SU-DHL-6 (cell line): ENCODE results near the gene ANKH.

Experiments
- H2AFZ ChIP-seq: fragments of 200-600 bp; sonication (generic); 2 replicates; pipeline ENCODE4 v1.6.1; 2014; ENCODE audit warnings: low read depth, mild to moderate bottlenecking, moderate library complexity, mixed read lengths, antibody characterized with exemption, low read length; ENCODE audit not compliant: severe bottlenecking
- H3F3A ChIP-seq: fragments of 200-600 bp; shearing (Covaris generic); 2 replicates; pipeline ENCODE4 v1.6.0; 2016; ENCODE audit warnings: antibody characterized with exemption, mild to moderate bottlenecking; ENCODE audit not compliant: insufficient read depth
- H3K27ac ChIP-seq: fragments of 200-600 bp; sonication (generic); 2 replicates; pipeline ENCODE4 v1.5.1; 2016; ENCODE audit warnings: low read depth, mild to moderate bottlenecking, low read length, moderate library complexity, mixed read lengths
- H3K27me3 ChIP-seq: fragments of 200-600 bp; sonication (generic), shearing (Covaris generic); 2 replicates; pipeline ENCODE4 v1.6.0; 2014; ENCODE audit warnings: mild to moderate bottlenecking, low read length
- H3K36me3 ChIP-seq: fragments of 200-600 bp; sonication (generic); 2 replicates; pipeline ENCODE4 v1.6.1; 2014; ENCODE audit warnings: mild to moderate bottlenecking, low read length, mixed read lengths
- H3K4me2 ChIP-seq: fragments of 300-600, 200-600 bp; shearing (Covaris generic), sonication (generic); 2 replicates; pipeline ENCODE4 v1.6.0; 2014; ENCODE audit warnings: low read length, low read depth, mild to moderate bottlenecking; ENCODE audit not compliant: poor library complexity, severe bottlenecking
- H3K4me3 ChIP-seq: fragments of 200-600 bp; sonication (generic); 2 replicates; pipeline ENCODE4 v1.5.1; 2014; ENCODE audit warnings: antibody characterized with exemption, low read length, mild to moderate bottlenecking, mixed read lengths; ENCODE audit not compliant: insufficient read depth, poor library complexity, severe bottlenecking
- H3K79me2 ChIP-seq: fragments of 200-600 bp; sonication (generic); 2 replicates; pipeline ENCODE4 v1.6.1; 2014; ENCODE audit warnings: mild to moderate bottlenecking, low read length, moderate library complexity; ENCODE audit not compliant: insufficient read depth
- H3K9ac ChIP-seq: fragments of 200-600 bp; sonication (generic); 2 replicates; pipeline ENCODE4 v1.7.0; 2014; ENCODE audit warnings: mild to moderate bottlenecking, low read length
- H3K9me2 ChIP-seq: fragments of 200-600 bp; sonication (generic); replicated peaks from 2 replicates; pipeline ENCODE4 v1.6.1; 2014; ENCODE audit warnings: low read length; ENCODE audit not compliant: insufficient read depth
- H3K9me3 ChIP-seq: fragments of 200-600 bp; sonication (generic); 2 replicates; pipeline ENCODE4 v1.6.1; 2014; ENCODE audit warnings: low read length, mixed read lengths; ENCODE audit not compliant: insufficient read depth
- H4K20me1 ChIP-seq: fragments of 200-600 bp; sonication (generic); 2 replicates; pipeline ENCODE4 v1.6.1; 2014; ENCODE audit warnings: low read depth, mild to moderate bottlenecking, antibody characterized with exemption, low read length, moderate library complexity, mixed read lengths
- EZH2phosphoT487 ChIP-seq: fragments of 200-600 bp; sonication (generic), shearing (Covaris generic); conservative IDR thresholded peaks from 2 replicates; pipeline ENCODE4 v1.6.1; 2018; ENCODE audit warnings: mild to moderate bottlenecking, antibody characterized with exemption, low read length, moderate library complexity, mixed read lengths
- TF ChIP-seq, protein P1 (sequence below): fragments of 200-600 bp; sonication (generic); IDR thresholded peaks from one replicate; pipeline ENCODE4 v1.5.1; 2017; ENCODE audit warnings: antibody characterized with exemption, mild to moderate bottlenecking, low read length, moderate library complexity; ENCODE audit not compliant: insufficient read depth, poor library complexity, severe bottlenecking

Gene ANKH

DNA sequence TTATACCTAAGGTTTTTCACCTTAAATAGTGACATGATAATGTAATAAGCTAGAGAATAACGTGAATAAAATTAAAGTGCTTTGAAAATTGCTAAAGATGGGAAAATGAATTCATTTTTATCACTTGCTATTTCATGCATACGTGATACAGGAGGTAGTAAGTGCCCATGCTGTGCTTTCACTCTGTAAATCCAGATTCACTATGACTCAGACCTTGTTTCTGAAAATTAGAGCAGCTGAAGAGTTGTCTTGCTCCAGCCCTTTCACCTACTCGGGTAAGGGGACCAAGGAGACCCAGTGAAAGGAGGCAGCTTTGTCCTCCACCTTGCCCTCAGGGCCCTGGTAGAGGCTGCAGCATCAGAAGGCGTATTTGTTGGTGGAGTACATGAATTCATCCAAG lies 87.9 kb downstream of the ANKH start:
- Histone ChIP-seq H3K9me2 (no peaks in the 10 kb centered on the region), H3K79me2 (peaks cover 57% of the 10 kb centered on the region), H3K36me3 (no peaks in the 10 kb centered on the region), H3K27me3 (no peaks in the 10 kb centered on the region), H2AFZ (no peak overlapping the region), H3K9me3 (no peaks in the 10 kb centered on the region), H3K27ac (no peak overlapping the region), H4K20me1 (no peaks in the 10 kb centered on the region), H3K4me3 (no peak overlapping the region), H3K4me2 (no peak overlapping the region), H3K9ac (no peak overlapping the region), H3F3A (no peaks in the 10 kb centered on the region)
- no peak for TF ChIP-seq EZH2phosphoT487
- TF ChIP-seq, protein P1, sequence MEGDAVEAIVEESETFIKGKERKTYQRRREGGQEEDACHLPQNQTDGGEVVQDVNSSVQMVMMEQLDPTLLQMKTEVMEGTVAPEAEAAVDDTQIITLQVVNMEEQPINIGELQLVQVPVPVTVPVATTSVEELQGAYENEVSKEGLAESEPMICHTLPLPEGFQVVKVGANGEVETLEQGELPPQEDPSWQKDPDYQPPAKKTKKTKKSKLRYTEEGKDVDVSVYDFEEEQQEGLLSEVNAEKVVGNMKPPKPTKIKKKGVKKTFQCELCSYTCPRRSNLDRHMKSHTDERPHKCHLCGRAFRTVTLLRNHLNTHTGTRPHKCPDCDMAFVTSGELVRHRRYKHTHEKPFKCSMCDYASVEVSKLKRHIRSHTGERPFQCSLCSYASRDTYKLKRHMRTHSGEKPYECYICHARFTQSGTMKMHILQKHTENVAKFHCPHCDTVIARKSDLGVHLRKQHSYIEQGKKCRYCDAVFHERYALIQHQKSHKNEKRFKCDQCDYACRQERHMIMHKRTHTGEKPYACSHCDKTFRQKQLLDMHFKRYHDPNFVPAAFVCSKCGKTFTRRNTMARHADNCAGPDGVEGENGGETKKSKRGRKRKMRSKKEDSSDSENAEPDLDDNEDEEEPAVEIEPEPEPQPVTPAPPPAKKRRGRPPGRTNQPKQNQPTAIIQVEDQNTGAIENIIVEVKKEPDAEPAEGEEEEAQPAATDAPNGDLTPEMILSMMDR: no peak

DNA sequence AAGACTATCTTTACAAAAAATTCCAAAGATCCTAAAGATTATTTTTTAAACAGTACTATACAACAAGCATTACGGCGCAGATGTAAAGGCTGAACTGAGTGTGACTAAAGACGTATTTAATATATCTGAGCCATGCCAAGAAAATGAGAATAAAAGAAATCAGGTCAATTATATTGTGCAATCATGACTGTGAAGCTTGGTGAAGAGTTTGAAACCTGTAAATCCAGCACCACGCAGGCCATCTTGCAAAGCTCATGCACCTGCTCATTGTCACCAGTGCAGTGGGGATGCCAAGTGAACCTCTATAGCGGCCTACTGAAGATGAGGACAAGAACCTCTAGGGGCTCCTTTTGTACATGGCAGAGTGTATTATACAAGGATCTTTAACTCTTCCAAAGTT lies 89.0 kb downstream of the ANKH start:
- no peak for TF ChIP-seq EZH2phosphoT487
- TF ChIP-seq, protein P1: no peak
- Histone ChIP-seq H4K20me1 (no peaks in the 10 kb centered on the region), H2AFZ (no peak overlapping the region), H3K9me3 (no peaks in the 10 kb centered on the region), H3K36me3 (no peaks in the 10 kb centered on the region), H3K4me3 (no peak overlapping the region), H3K9me2 (no peaks in the 10 kb centered on the region), H3F3A (no peaks in the 10 kb centered on the region), H3K9ac (no peak overlapping the region), H3K79me2 (peaks cover 51% of the 10 kb centered on the region), H3K4me2 (no peak overlapping the region), H3K27ac (no peak overlapping the region), H3K27me3 (no peaks in the 10 kb centered on the region)

DNA sequence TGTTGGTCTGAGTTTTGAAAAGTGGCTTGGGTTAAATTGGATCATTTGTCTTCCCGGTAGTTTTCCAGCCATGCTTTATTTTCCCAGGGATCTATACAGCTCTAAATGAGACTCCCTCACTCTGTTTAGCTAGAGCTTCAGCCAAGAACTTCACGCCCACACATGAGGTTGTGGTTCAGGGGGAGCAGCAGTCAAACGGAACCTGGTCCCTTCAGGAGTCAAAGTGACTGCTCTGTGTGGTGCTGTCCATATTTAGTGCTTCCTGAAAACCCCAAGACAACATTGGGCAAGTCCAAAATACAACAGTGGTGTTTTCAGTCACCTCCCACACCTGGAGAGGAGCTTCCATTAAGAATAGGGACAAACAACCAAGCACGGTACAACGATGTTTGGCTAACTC lies 90.5 kb downstream of the ANKH start:
- no peak overlapping the region for H3K4me3 ChIP-seq
- no peak overlapping the region for H2AFZ ChIP-seq
- no peaks in the 10 kb centered on the region for H3F3A ChIP-seq
- no peak overlapping the region for H3K4me2 ChIP-seq
- H3K27me3 ChIP-seq: no peaks in the 10 kb centered on the region
- no peaks in the 10 kb centered on the region for H3K36me3 ChIP-seq
- H3K9me2 ChIP-seq: no peaks in the 10 kb centered on the region
- H4K20me1 ChIP-seq: no peaks in the 10 kb centered on the region
- TF ChIP-seq EZH2phosphoT487: no peak
- TF ChIP-seq, protein P1: no peak
- H3K9ac ChIP-seq: no peak overlapping the region
- H3K79me2 ChIP-seq: peaks cover 46% of the 10 kb centered on the region
- H3K27ac ChIP-seq: no peak overlapping the region
- no peaks in the 10 kb centered on the region for H3K9me3 ChIP-seq
